Right atrium auricular region (tissue), 2 donors: ENCODE results near the gene RUNX3. TPM values are rescaled to one million over a fixed set of nuclear protein-coding genes. Genes with fewer than 3 reads are reported as not detected.

ENCODE experiments used
- DNase-seq: peaks from one replicate; pipeline ENCODE4 v3.0.0-alpha.2; 2019; ENCODE audit warnings: low spot score
- H3K27ac ChIP-seq, 2 donors: fragments of 200-600 bp; sonication (generic); 1 replicate in 1 of 2; 2 replicates in 1 of 2; pipeline ENCODE4 v1.5.1; 2016 to 2019
- H3K27me3 ChIP-seq, 2 donors: fragments of 200-600 bp; sonication (generic); one replicate each; pipeline versions ENCODE4 v1.5.1 to v1.6.0; 2017 to 2019
- H3K36me3 ChIP-seq: fragments of 200-600 bp; sonication (generic); one replicate; pipeline ENCODE4 v1.5.1; 2016
- H3K4me1 ChIP-seq, 2 donors: fragments of 200-600 bp; sonication (generic); one replicate each; pipeline versions ENCODE4 v1.5.1 to v1.6.0; 2017 to 2019
- H3K4me3 ChIP-seq, 2 donors: fragments of 200-600 bp; sonication (generic); 1 replicate in 1 of 2; 2 replicates in 1 of 2; pipeline ENCODE4 v1.5.1; 2017 to 2019; ENCODE audit warnings: mild to moderate bottlenecking in 1 of 2, moderate library complexity in 1 of 2
- H3K9me3 ChIP-seq, 2 donors: fragments of 200-600 bp; sonication (generic); one replicate each; pipeline ENCODE4 v1.5.1; 2019
- CTCF ChIP-seq, 2 donors: fragments of 200-600 bp; sonication (generic); IDR thresholded peaks; one replicate each; pipeline ENCODE4 v1.5.1; 2019; ENCODE audit warnings: antibody characterized with exemption in 2 of 2
- total RNA-seq, 2 donors: library from RNA; depleted of rRNA; stranded (reverse); fragments of >200 nt; gene quantifications; one replicate each; pipeline ENCODE4 v1.1.0, GENCODE V29; 2016

RUNX3 gene
- total RNA-seq, 2 donors from 2014 or later = 0.48 to 2.3 TPM

- no peak for DNase-seq
- Histone ChIP-seq H3K36me3 (no peaks in the 10 kb centered on the region), H3K4me1 (no peaks in the 10 kb centered on the region), H3K27me3 (no peaks in the 10 kb centered on the region), H3K9me3 (no peaks in the 10 kb centered on the region), H3K4me3 (no peak overlapping the region), H3K27ac (no peak overlapping the region)
- TF ChIP-seq CTCF (IDR thresholded peaks at IDR 0.05) = no peak
These were observed 30.2 kb downstream of the RUNX3 start for GRCh38 chr1:24899581-24900485.

GRCh38 chr1:24898909-24899439, 31.1 kb downstream of the RUNX3 start:
- no peaks in the 10 kb centered on the region for H3K27me3 ChIP-seq
- no peak overlapping the region for H3K27ac ChIP-seq
- H3K4me1 ChIP-seq = no peaks in the 10 kb centered on the region
- H3K36me3 ChIP-seq = no peaks in the 10 kb centered on the region
- DNase-seq = no peak
- H3K9me3 ChIP-seq = no peaks in the 10 kb centered on the region
- TF ChIP-seq CTCF (IDR thresholded peaks at IDR 0.05) = no peak
- no peak overlapping the region for H3K4me3 ChIP-seq

GRCh38 chr1:24898152-24898908, 31.7 kb downstream of the RUNX3 start:
- Histone ChIP-seq H3K4me3 (no peak overlapping the region), H3K27ac (no peak overlapping the region), H3K9me3 (no peaks in the 10 kb centered on the region), H3K4me1 (no peaks in the 10 kb centered on the region), H3K36me3 (no peaks in the 10 kb centered on the region), H3K27me3 (no peaks in the 10 kb centered on the region)
- no peak for DNase-seq
- TF ChIP-seq CTCF (IDR thresholded peaks at IDR 0.05) = peak; percentile 41 to 70

GRCh38 chr1:24897263-24898151, 32.6 kb downstream of the RUNX3 start:
- Histone ChIP-seq H3K27ac (no peak overlapping the region), H3K36me3 (no peaks in the 10 kb centered on the region), H3K9me3 (no peaks in the 10 kb centered on the region), H3K27me3 (no peaks in the 10 kb centered on the region), H3K4me3 (no peak overlapping the region), H3K4me1 (no peaks in the 10 kb centered on the region)
- no peak for TF ChIP-seq CTCF (IDR thresholded peaks at IDR 0.05)
- no peak for DNase-seq

- no peak for TF ChIP-seq CTCF (IDR thresholded peaks at IDR 0.05)
- no peaks in the 10 kb centered on the region for H3K36me3 ChIP-seq
- H3K9me3 ChIP-seq = peaks cover 0 to 6% of the 10 kb centered on the region in 2 donors
- DNase-seq = no peak
- H3K27ac ChIP-seq = no peak overlapping the region
- no peaks in the 10 kb centered on the region for H3K27me3 ChIP-seq
- H3K4me1 ChIP-seq = no peaks in the 10 kb centered on the region
- no peak overlapping the region for H3K4me3 ChIP-seq
These were observed 33.3 kb downstream of the RUNX3 start for GRCh38 chr1:24896596-24897262.
